ENCODE results near the gene MVB12A.

MVB12A gene

DNA sequence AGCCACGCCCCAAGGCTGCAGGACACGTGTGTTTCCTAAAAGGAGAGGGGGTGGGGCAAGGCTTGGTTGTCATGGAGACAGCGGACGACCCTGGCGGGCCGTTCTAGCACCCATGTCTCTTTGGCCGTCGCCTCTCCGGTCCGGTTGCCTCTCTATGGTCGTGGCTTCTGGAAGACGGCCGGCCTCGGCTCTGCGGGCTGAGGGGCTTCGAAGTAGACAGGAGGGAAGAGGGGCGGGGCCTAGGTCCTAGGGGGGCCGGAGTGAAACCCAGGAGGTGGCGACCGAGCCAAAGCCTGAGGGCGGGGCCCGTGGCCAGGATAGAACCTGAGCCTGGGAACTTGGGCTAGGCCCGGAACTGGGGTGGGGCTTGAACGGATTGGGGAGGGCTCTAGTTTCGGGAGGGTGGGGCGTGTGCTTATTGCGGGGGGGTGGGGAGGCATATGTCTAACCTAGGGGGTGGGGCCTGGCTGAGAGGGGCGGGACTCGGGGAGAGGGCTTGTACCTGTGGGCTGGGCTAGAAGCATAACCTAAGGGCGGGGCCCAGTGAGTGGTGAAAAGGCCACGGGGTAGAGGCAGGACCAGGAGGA, 49.7 kb downstream of the MVB12A start:
- Histone ChIP-seq H3K4me1 (ENCODE audit: control insufficient read depth, low read depth, low read length) (no peaks in the 10 kb centered on the region), H3K27me3 (ENCODE audit: insufficient read depth, low read length, poor library complexity) (no peaks in the 10 kb centered on the region), H3K27ac (ENCODE audit: low read depth, low read length) (peak overlapping the region; percentile 25), H4K8ac (ENCODE audit: low read depth, low read length) (no peak overlapping the region), H4K5ac (ENCODE audit: low read length) (no peak overlapping the region), H3K9ac (ENCODE audit: low read length) (peak overlapping the region; percentile 77), H3K36me3 (ENCODE audit: control insufficient read depth, insufficient read depth, low read length) (no peaks in the 10 kb centered on the region), H3K4me3 (ENCODE audit: low read length) (peak overlapping the region; percentile 69), H2AK5ac (ENCODE audit: low read length) (no peak overlapping the region), H3K4me2 (ENCODE audit: low read length) (peak overlapping the region; percentile 100), H3K56ac (ENCODE audit: low read length) (peak overlapping the region; percentile 93), H2BK15ac (replicated peaks; ENCODE audit: low read depth) (no peak overlapping the region), H2BK5ac (ENCODE audit: low read length) (peak overlapping the region; percentile 88), H3K4ac (ENCODE audit: low read depth, low read length) (no peak overlapping the region), H2BK120ac (ENCODE audit: low read depth, low read length) (no peak overlapping the region), H3K18ac (ENCODE audit: low read length) (no peak overlapping the region), H3K79me1 (ENCODE audit: low read length) (no peaks in the 10 kb centered on the region), H3K23ac (ENCODE audit: low read length) (no peak overlapping the region), H3K79me2 (ENCODE audit: control insufficient read depth, insufficient read depth, low read length) (no peaks in the 10 kb centered on the region)
- WGBS (ENCODE audit: extremely low coverage, insufficient coverage, low lambda C conversion rate) = no CpG with 5 or more reads among the region's 31 CpGs
- DNase-seq = peak; percentile 99

DNA sequence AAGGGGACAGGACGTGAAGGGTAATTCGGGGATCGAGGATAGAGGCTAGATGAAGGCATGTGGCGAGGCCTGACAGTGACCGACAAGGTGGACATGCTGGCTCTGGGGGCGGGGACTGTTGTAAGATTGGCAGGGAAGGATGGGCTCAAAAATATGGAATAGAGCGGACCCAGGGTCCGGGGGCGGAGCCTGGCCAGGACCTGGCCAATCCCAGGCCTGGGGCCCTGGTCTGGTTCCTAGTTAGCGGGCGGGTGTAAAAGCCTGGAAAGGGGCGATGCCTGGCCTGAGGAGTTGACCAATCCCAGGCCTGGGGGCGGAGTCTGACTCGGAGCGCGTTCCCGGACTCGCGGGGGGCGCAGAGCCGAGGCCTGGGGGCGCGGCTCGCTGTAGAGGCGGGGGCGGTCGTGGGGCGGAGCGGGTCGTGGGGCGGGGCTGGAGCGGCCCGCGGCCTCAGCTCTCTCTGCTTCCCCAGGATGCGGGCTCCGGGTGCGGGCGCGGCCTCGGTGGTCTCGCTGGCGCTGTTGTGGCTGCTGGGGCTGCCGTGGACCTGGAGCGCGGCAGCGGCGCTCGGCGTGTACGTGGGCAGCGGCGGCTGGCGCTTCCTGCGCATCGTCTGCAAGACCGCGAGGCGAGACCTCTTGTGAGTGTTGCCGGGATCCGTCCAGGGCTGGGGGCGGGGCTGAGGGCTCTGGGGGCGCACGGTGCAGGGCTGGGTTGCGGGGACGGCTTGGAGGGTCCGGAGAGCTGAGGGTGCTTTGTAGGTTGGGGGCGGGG, 50.4 kb downstream of the MVB12A start, which contains the start of gene SLC27A1:
Gene SLC27A1, plus strand, starts transcription at position 457 of the 774 bp plus-strand sequence. Its CDS starts 17 bp downstream, at position 474.
- H3K79me1 ChIP-seq (ENCODE audit: low read length) = no peaks in the 10 kb centered on the region
- peak within 1 kb of the TSS; percentile 93 for H3K56ac ChIP-seq (ENCODE audit: low read length)
- no CpG with 5 or more reads among the region's 67 CpGs for WGBS (ENCODE audit: extremely low coverage, insufficient coverage, low lambda C conversion rate)
- no peaks in the 10 kb centered on the region for H3K4me1 ChIP-seq (ENCODE audit: control insufficient read depth, low read depth, low read length)
- peak within 1 kb of the TSS; percentile 69 for H3K4me3 ChIP-seq (ENCODE audit: low read length)
- H3K4me2 ChIP-seq (ENCODE audit: low read length) = peak within 1 kb of the TSS; percentile 100
- H3K27me3 ChIP-seq (ENCODE audit: insufficient read depth, low read length, poor library complexity) = no peaks in the 10 kb centered on the region
- no peaks in the 10 kb centered on the region for H3K79me2 ChIP-seq (ENCODE audit: control insufficient read depth, insufficient read depth, low read length)
- no peaks in the 10 kb centered on the region for H3K36me3 ChIP-seq (ENCODE audit: control insufficient read depth, insufficient read depth, low read length)
- H2BK15ac ChIP-seq (replicated peaks; ENCODE audit: low read depth) = no peak within 1 kb of the TSS
- H2BK120ac ChIP-seq (ENCODE audit: low read depth, low read length) = no peak within 1 kb of the TSS
- peak within 1 kb of the TSS; percentile 88 for H2BK5ac ChIP-seq (ENCODE audit: low read length)
- peak within 1 kb of the TSS; percentile 43 for H3K18ac ChIP-seq (ENCODE audit: low read length)
- H2AK5ac ChIP-seq (ENCODE audit: low read length) = no peak within 1 kb of the TSS
- no peak within 1 kb of the TSS for H3K4ac ChIP-seq (ENCODE audit: low read depth, low read length)
- H3K27ac ChIP-seq (ENCODE audit: low read depth, low read length) = peak within 1 kb of the TSS; percentile 63
- no peak within 1 kb of the TSS for H3K23ac ChIP-seq (ENCODE audit: low read length)
- H4K5ac ChIP-seq (ENCODE audit: low read length) = no peak within 1 kb of the TSS
- DNase-seq = peak; percentile 99
- no peak within 1 kb of the TSS for H4K8ac ChIP-seq (ENCODE audit: low read depth, low read length)
- peak within 1 kb of the TSS; percentile 78 for H3K9ac ChIP-seq (ENCODE audit: low read length)

- Histone ChIP-seq H2BK5ac (ENCODE audit: low read length) (no peak overlapping the region), H3K27ac (ENCODE audit: low read depth, low read length) (no peak overlapping the region), H3K4me3 (ENCODE audit: low read length) (no peak overlapping the region), H3K79me1 (ENCODE audit: low read length) (no peaks in the 10 kb centered on the region), H3K4me2 (ENCODE audit: low read length) (peak overlapping the region; percentile 33), H4K5ac (ENCODE audit: low read length) (no peak overlapping the region), H2BK15ac (replicated peaks; ENCODE audit: low read depth) (no peak overlapping the region), H3K4me1 (ENCODE audit: control insufficient read depth, low read depth, low read length) (no peaks in the 10 kb centered on the region), H2AK5ac (ENCODE audit: low read length) (no peak overlapping the region), H3K79me2 (ENCODE audit: control insufficient read depth, insufficient read depth, low read length) (no peaks in the 10 kb centered on the region), H3K9ac (ENCODE audit: low read length) (no peak overlapping the region), H3K23ac (ENCODE audit: low read length) (no peak overlapping the region), H3K36me3 (ENCODE audit: control insufficient read depth, insufficient read depth, low read length) (no peaks in the 10 kb centered on the region), H4K8ac (ENCODE audit: low read depth, low read length) (no peak overlapping the region), H2BK120ac (ENCODE audit: low read depth, low read length) (no peak overlapping the region), H3K56ac (ENCODE audit: low read length) (no peak overlapping the region), H3K4ac (ENCODE audit: low read depth, low read length) (no peak overlapping the region), H3K27me3 (ENCODE audit: insufficient read depth, low read length, poor library complexity) (no peaks in the 10 kb centered on the region), H3K18ac (ENCODE audit: low read length) (no peak overlapping the region)
- WGBS (ENCODE audit: extremely low coverage, insufficient coverage, low lambda C conversion rate) = no CpG with 5 or more reads among the region's 12 CpGs
- DNase-seq = no peak
These were observed 51.7 kb downstream of the MVB12A start for GRCh38 chr19:17471410-17472125.

DNA sequence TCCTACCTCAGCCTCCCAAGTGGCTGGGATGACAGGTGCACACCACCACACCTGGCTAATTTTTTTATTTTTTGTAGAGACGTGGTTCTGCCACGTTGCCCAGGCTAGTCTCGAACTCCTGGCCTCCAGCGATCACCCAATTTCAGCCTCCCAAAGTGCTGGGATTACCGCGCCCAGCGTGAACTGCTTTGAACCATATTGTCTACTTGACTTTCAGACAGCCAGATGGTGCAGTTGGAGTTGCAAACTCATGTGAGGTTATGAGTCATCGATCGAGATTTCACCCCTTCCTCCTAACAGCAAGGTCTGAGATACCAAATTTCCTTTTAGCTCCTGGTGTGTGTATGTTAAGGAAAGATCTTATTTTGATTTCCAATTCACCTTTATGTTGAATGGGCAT, 53.2 kb downstream of the MVB12A start:
- Histone ChIP-seq H2AK5ac (ENCODE audit: low read length) (no peak overlapping the region), H2BK120ac (ENCODE audit: low read depth, low read length) (no peak overlapping the region), H2BK15ac (replicated peaks; ENCODE audit: low read depth) (no peak overlapping the region), H3K9ac (ENCODE audit: low read length) (no peak overlapping the region), H3K4ac (ENCODE audit: low read depth, low read length) (no peak overlapping the region), H3K56ac (ENCODE audit: low read length) (no peak overlapping the region), H3K4me2 (ENCODE audit: low read length) (no peak overlapping the region), H2BK5ac (ENCODE audit: low read length) (no peak overlapping the region), H3K79me1 (ENCODE audit: low read length) (no peaks in the 10 kb centered on the region), H3K4me1 (ENCODE audit: control insufficient read depth, low read depth, low read length) (no peaks in the 10 kb centered on the region), H3K79me2 (ENCODE audit: control insufficient read depth, insufficient read depth, low read length) (no peaks in the 10 kb centered on the region), H3K4me3 (ENCODE audit: low read length) (no peak overlapping the region), H4K8ac (ENCODE audit: low read depth, low read length) (no peak overlapping the region), H3K27me3 (ENCODE audit: insufficient read depth, low read length, poor library complexity) (no peaks in the 10 kb centered on the region), H3K27ac (ENCODE audit: low read depth, low read length) (no peak overlapping the region), H4K5ac (ENCODE audit: low read length) (no peak overlapping the region), H3K36me3 (ENCODE audit: control insufficient read depth, insufficient read depth, low read length) (no peaks in the 10 kb centered on the region), H3K18ac (ENCODE audit: low read length) (no peak overlapping the region), H3K23ac (ENCODE audit: low read length) (no peak overlapping the region)
- WGBS (ENCODE audit: extremely low coverage, insufficient coverage, low lambda C conversion rate) = no CpG with 5 or more reads among the region's 9 CpGs
- DNase-seq = no peak
